Measurements from ENCODE around the gene ADARB2. TPM values are rescaled to one million over a fixed set of nuclear protein-coding genes. Genes with fewer than 3 reads are reported as not detected.

The ADARB2 gene
- total RNA-seq, 1 donor from 2014 or later, result 0.80 TPM

GRCh38 chr10:1292611-1293031, 444.7 kb downstream of the ADARB2 start:
- H3K27me3 ChIP-seq (ENCODE audit: low read depth), result peaks cover 6% of the 10 kb centered on the region
- TF ChIP-seq CTCF (IDR thresholded peaks at IDR 0.05), result no peak
- H3K27ac ChIP-seq, result no peak overlapping the region
- H3K9me3 ChIP-seq, result no peaks in the 10 kb centered on the region
- no peak for ATAC-seq
- intact Hi-C loops (cut with DNase I), result no loop called here
- H3K4me1 ChIP-seq, result no peaks in the 10 kb centered on the region
- no peaks in the 10 kb centered on the region for H3K36me3 ChIP-seq
- no peak for DNase-seq
- H3K4me3 ChIP-seq, result no peak overlapping the region

- DNase-seq (no peak), ATAC-seq (no peak)
- Histone ChIP-seq H3K9me3 (no peaks in the 10 kb centered on the region), H3K27ac (no peak overlapping the region), H3K4me3 (no peak overlapping the region), H3K27me3 (ENCODE audit: low read depth) (no peaks in the 10 kb centered on the region), H3K36me3 (no peaks in the 10 kb centered on the region), H3K4me1 (no peaks in the 10 kb centered on the region)
- intact Hi-C loops (cut with DNase I), result no loop called here
- TF ChIP-seq CTCF (IDR thresholded peaks at IDR 0.05), result no peak
Observed at GRCh38 chr10:1291178-1292090, 445.9 kb downstream of the ADARB2 start.

- Histone ChIP-seq H3K27me3 (ENCODE audit: low read depth) (no peaks in the 10 kb centered on the region), H3K4me1 (no peaks in the 10 kb centered on the region), H3K36me3 (no peaks in the 10 kb centered on the region), H3K27ac (no peak overlapping the region), H3K4me3 (no peak overlapping the region), H3K9me3 (no peaks in the 10 kb centered on the region)
- intact Hi-C loops (cut with DNase I), result no loop called here
- no peak for TF ChIP-seq CTCF (IDR thresholded peaks at IDR 0.05)
- DNase-seq (no peak), ATAC-seq (no peak)
Observed at GRCh38 chr10:1290071-1290471, 447.3 kb downstream of the ADARB2 start.

GRCh38 chr10:1289591-1289990, 447.7 kb downstream of the ADARB2 start:
- TF ChIP-seq CTCF (IDR thresholded peaks at IDR 0.05), result no peak
- intact Hi-C loops (cut with DNase I), result no loop called here
- Histone ChIP-seq H3K9me3 (no peaks in the 10 kb centered on the region), H3K27ac (no peak overlapping the region), H3K27me3 (ENCODE audit: low read depth) (no peaks in the 10 kb centered on the region), H3K4me1 (no peaks in the 10 kb centered on the region), H3K4me3 (no peak overlapping the region), H3K36me3 (no peaks in the 10 kb centered on the region)
- no peak for DNase-seq
- ATAC-seq, result peak in 1 of 2 donors; percentile 34

GRCh38 chr10:1287971-1288401, 449.3 kb downstream of the ADARB2 start:
- H3K27ac ChIP-seq, result no peak overlapping the region
- H3K4me3 ChIP-seq, result no peak overlapping the region
- TF ChIP-seq CTCF (IDR thresholded peaks at IDR 0.05), result no peak
- no peaks in the 10 kb centered on the region for H3K36me3 ChIP-seq
- H3K9me3 ChIP-seq, result no peaks in the 10 kb centered on the region
- DNase-seq (no peak), ATAC-seq (peak in 1 of 2 donors; percentile 39)
- intact Hi-C loops (cut with DNase I), result no loop called here
- no peaks in the 10 kb centered on the region for H3K27me3 ChIP-seq (ENCODE audit: low read depth)
- no peaks in the 10 kb centered on the region for H3K4me1 ChIP-seq
